GM21381 (cell line): ENCODE measurements around the gene UBIAD1.
"Not testable (repeated sequence)": the region's sequence is repeated elsewhere in the genome, so short reads cannot be mapped to it uniquely, and the experiment has no call there.

Experiments used
- ATAC-seq: cut with Tn5 transposase; IDR thresholded peaks from one replicate; pipeline ENCODE4 v1.9.1; 2021; ENCODE audit warnings: mild to moderate bottlenecking, moderate library complexity; ENCODE audit not compliant: unreplicated experiment

The UBIAD1 gene

GRCh38 chr1:11272832-11273594 is at the start of gene UBIAD1:
TSS of gene UBIAD1 (plus strand) at chr1:11273198. CDS start at chr1:11273532, 334 bp downstream.
- peak; percentile 83 for ATAC-seq

GRCh38 chr1:11227106-11228077 is 45.6 kb upstream of the UBIAD1 start:
- ATAC-seq: no peak

GRCh38 chr1:11229203-11229602 is 43.8 kb upstream of the UBIAD1 start:
- no peak for ATAC-seq

GRCh38 chr1:11233208-11233607 is 39.8 kb upstream of the UBIAD1 start:
- no peak for ATAC-seq

- no peak for ATAC-seq
These were observed 35.6 kb upstream of the UBIAD1 start for GRCh38 chr1:11237356-11237755.

GRCh38 chr1:11238311-11238710 is 34.7 kb upstream of the UBIAD1 start:
- no peak for ATAC-seq

GRCh38 chr1:11245248-11245647 is 27.8 kb upstream of the UBIAD1 start:
- ATAC-seq: no peak

- ATAC-seq: no peak
These were observed 26.9 kb upstream of the UBIAD1 start for GRCh38 chr1:11245904-11246719.

- no peak for ATAC-seq
These were observed 24.8 kb upstream of the UBIAD1 start for GRCh38 chr1:11248169-11248568.

- ATAC-seq: no peak
These were observed 20.5 kb upstream of the UBIAD1 start for GRCh38 chr1:11252538-11252937.

- no peak for ATAC-seq
These were observed 19.8 kb upstream of the UBIAD1 start for GRCh38 chr1:11253226-11253625.

- no peak for ATAC-seq
These were observed 16.7 kb upstream of the UBIAD1 start for GRCh38 chr1:11256299-11256698.

GRCh38 chr1:11262171-11263049 is 10.6 kb upstream of the UBIAD1 start, which contains the start of gene MTOR:
TSS of gene MTOR (minus strand) at chr1:11262551. CDS start at chr1:11259409, 3,142 bp downstream.
- ATAC-seq: peak; percentile 96

- ATAC-seq: no peak
These were observed 6.5 kb upstream of the UBIAD1 start for GRCh38 chr1:11266268-11267074.

- ATAC-seq: not testable (repeated sequence)
These were observed 5.4 kb upstream of the UBIAD1 start for GRCh38 chr1:11267350-11268337.

GRCh38 chr1:11272544-11272831 is 510 bp upstream of the UBIAD1 start:
- no peak for ATAC-seq

- peak; percentile 28 for ATAC-seq
These were observed 717 bp downstream of the UBIAD1 start for GRCh38 chr1:11273595-11274234.

- no peak for ATAC-seq
These were observed 6.2 kb downstream of the UBIAD1 start for GRCh38 chr1:11279152-11279551.
